ENCODE measurements around the gene LRRC37B.
"Not testable (repeated sequence)": the region's sequence is repeated elsewhere in the genome, so short reads cannot be mapped to it uniquely, and the experiment has no call there.

The LRRC37B gene

GRCh38 chr17:32010114-32010513 is 2.9 kb downstream of the LRRC37B start:
- no peak for DNase-seq (ENCODE audit: extremely low read depth, low read depth)
- TF ChIP-seq, protein P1, sequence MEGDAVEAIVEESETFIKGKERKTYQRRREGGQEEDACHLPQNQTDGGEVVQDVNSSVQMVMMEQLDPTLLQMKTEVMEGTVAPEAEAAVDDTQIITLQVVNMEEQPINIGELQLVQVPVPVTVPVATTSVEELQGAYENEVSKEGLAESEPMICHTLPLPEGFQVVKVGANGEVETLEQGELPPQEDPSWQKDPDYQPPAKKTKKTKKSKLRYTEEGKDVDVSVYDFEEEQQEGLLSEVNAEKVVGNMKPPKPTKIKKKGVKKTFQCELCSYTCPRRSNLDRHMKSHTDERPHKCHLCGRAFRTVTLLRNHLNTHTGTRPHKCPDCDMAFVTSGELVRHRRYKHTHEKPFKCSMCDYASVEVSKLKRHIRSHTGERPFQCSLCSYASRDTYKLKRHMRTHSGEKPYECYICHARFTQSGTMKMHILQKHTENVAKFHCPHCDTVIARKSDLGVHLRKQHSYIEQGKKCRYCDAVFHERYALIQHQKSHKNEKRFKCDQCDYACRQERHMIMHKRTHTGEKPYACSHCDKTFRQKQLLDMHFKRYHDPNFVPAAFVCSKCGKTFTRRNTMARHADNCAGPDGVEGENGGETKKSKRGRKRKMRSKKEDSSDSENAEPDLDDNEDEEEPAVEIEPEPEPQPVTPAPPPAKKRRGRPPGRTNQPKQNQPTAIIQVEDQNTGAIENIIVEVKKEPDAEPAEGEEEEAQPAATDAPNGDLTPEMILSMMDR (IDR thresholded peaks at IDR 0.05; ENCODE audit: low read depth, low read length), result no peak

GRCh38 chr17:32015245-32016013 is 8.2 kb downstream of the LRRC37B start:
- TF ChIP-seq, protein P1 (IDR thresholded peaks at IDR 0.05; ENCODE audit: low read depth, low read length), result no peak
- DNase-seq (ENCODE audit: extremely low read depth, low read depth), result no peak

DNA sequence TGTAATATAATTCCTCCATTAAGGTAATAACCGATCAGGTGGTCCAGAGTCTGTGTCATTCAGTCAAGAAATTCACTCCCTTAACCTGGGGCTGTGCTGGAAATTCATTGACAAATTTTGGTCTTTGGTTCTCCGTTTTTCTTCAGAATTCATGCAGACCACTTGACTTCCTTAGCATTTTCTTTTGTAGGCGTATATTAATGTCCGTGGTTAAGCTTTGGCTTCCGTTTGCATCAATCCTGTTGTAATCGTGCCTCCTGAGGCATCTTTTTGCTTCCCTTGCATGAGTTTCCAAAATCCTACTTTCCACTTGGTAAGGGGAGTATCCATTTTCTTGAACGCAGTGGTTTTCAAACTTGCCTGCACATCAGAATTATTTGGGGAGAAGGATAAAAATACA is 9.0 kb downstream of the LRRC37B start:
- TF ChIP-seq, protein P1 (IDR thresholded peaks at IDR 0.05; ENCODE audit: low read depth, low read length), result no peak

DNA sequence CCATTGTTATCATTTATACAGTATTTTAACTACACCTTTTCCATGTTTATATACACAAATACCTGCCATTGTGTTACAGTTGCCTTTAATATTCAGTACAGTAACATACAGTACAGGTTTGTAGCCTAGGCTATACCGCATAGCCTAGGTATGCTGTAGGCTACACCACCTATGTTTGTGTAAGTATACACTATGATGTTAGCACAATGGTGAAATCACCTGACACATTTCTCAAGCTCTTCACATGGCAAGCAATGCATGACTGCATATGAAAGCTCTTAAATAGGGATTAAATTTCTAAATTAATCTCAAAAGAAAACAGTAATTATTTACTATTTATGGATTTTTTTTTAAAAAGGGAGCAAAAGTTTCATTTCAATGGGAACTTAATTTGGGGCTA is 12.0 kb downstream of the LRRC37B start:
- DNase-seq (ENCODE audit: extremely low read depth, low read depth), result no peak
- TF ChIP-seq, protein P1 (IDR thresholded peaks at IDR 0.05; ENCODE audit: low read depth, low read length), result no peak

More for the DNA sequence above, 9.0 kb downstream of the LRRC37B start:
- no peak for DNase-seq (ENCODE audit: extremely low read depth, low read depth)

DNA sequence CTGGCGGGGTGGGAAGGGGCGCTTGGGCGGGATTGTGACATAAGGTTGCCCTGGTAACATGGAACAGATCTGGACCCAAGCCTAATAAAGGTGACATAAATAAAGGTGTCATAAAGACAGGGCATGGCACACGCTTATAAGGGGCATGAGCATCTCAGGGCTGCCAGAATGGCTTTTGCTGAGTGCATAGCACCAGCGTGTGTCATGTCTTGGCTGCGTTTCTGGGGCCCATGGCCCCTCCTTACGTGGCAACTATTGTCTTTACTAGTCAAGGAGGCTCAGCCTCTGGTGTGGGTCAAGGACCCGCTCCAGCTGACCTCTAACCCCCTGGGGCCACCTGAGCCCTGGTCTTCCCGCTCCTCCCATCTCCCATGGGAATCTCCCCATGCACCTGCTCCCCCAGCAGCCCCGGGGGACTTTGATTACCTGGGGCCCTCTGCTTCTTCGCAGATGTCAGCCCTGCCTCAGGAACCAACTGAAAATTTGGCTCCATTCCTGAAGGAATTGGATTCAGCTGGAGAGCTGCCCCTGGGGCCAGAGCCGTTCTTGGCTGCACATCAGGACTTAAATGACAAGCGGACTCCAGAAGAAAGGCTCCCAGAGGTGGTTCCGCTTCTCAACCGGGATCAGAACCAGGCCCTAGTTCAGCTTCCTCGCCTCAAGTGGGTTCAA is 13.9 kb downstream of the LRRC37B start:
- TF ChIP-seq, protein P1 (IDR thresholded peaks at IDR 0.05; ENCODE audit: low read depth, low read length), result no peak

DNA sequence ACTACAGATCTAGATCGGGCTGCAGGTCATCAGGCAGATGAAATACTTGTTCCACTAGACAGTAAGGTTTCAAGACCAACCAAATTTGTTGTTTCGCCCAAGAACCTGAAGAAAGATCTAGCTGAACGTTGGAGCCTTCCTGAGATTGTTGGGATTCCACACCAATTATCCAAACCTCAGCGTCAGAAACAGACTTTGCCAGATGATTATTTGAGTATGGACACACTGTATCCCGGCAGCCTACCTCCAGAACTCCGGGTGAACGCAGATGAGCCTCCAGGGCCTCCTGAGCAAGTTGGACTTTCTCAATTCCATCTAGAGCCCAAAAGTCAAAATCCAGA is 14.4 kb downstream of the LRRC37B start:
- TF ChIP-seq, protein P1 (IDR thresholded peaks at IDR 0.05; ENCODE audit: low read depth, low read length), result no peak
- DNase-seq (ENCODE audit: extremely low read depth, low read depth), result no peak

More for the DNA sequence above, 13.9 kb downstream of the LRRC37B start:
- DNase-seq (ENCODE audit: extremely low read depth, low read depth), result no peak

DNA sequence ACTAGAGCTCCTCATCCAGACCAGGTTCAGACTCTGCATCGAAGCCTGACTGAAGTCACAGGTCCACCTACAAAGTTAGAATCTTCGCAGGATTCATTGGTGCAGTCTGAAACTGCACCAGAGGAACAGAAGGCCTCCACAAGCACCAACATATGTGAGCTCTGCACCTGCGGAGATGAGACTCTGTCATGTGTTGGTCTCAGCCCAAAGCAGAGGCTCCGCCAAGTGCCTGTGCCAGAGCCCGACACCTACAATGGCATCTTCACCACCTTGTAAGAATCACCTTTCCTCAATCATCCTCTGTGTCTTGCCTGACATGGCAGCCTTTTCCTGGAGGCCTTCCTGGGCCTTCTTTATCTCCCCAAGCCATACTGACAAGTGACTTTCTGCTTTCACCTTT is 15.4 kb downstream of the LRRC37B start:
- not testable (repeated sequence) for DNase-seq (ENCODE audit: extremely low read depth, low read depth)

- not testable (repeated sequence) for DNase-seq (ENCODE audit: extremely low read depth, low read depth)
These were observed 20.1 kb downstream of the LRRC37B start for GRCh38 chr17:32027271-32027670.
